GM12872 (cell line): Measurements from ENCODE around the gene NCF4.

Experiments
- CTCF ChIP-seq: IDR thresholded peaks from 3 replicates; pipeline ENCODE4 v1.5.1; 2011; ENCODE audit warnings: low read depth, mild to moderate bottlenecking, low read length, moderate library complexity; ENCODE audit not compliant: insufficient read depth

NCF4 gene

GRCh38 chr22:36910461-36910860 is 49.7 kb downstream of the NCF4 start:
- no peak for TF ChIP-seq CTCF

- no peak for TF ChIP-seq CTCF
These were observed 51.3 kb downstream of the NCF4 start for GRCh38 chr22:36911887-36912661.

- TF ChIP-seq CTCF: no peak
These were observed 52.1 kb downstream of the NCF4 start for GRCh38 chr22:36912694-36913426.

- 0 out of 3 replicates have a peak, but pooled peaks have one; percentile 11 for TF ChIP-seq CTCF
These were observed 52.9 kb downstream of the NCF4 start, which contains the start of gene CSF2RB for GRCh38 chr22:36913427-36914389. CSF2RB (plus strand) TSS chr22:36913628; CDS start chr22:36922208, 8,580 bp downstream.

- TF ChIP-seq CTCF: no peak
These were observed 53.6 kb downstream of the NCF4 start for GRCh38 chr22:36914390-36914752.

- no peak for TF ChIP-seq CTCF
These were observed 55.2 kb downstream of the NCF4 start for GRCh38 chr22:36916034-36916433.
